Measurements from ENCODE around the gene AK8. TPM values are rescaled to one million over a fixed set of nuclear protein-coding genes. Genes with fewer than 3 reads are reported as not detected.
"Not testable (repeated sequence)": the region's sequence is repeated elsewhere in the genome, so short reads cannot be mapped to it uniquely, and the experiment has no call there.

The AK8 gene
- total and polyA plus RNA-seq, 11 donors = 0.61 to 1.4 TPM; not detected in 9

- DNase-seq = no peak
- TF ChIP-seq, protein P1, sequence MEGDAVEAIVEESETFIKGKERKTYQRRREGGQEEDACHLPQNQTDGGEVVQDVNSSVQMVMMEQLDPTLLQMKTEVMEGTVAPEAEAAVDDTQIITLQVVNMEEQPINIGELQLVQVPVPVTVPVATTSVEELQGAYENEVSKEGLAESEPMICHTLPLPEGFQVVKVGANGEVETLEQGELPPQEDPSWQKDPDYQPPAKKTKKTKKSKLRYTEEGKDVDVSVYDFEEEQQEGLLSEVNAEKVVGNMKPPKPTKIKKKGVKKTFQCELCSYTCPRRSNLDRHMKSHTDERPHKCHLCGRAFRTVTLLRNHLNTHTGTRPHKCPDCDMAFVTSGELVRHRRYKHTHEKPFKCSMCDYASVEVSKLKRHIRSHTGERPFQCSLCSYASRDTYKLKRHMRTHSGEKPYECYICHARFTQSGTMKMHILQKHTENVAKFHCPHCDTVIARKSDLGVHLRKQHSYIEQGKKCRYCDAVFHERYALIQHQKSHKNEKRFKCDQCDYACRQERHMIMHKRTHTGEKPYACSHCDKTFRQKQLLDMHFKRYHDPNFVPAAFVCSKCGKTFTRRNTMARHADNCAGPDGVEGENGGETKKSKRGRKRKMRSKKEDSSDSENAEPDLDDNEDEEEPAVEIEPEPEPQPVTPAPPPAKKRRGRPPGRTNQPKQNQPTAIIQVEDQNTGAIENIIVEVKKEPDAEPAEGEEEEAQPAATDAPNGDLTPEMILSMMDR (IDR thresholded peaks at IDR 0.05) = no peak
- no peak for TF ChIP-seq POLR2A (IDR thresholded peaks at IDR 0.05)
- Histone ChIP-seq H3K4me3 (no peak overlapping the region), H3K4me1 (no peaks in the 10 kb centered on the region), H3K9me3 (no peaks in the 10 kb centered on the region), H3K27me3 (peaks cover 0 to 5% (median 0%) of the 10 kb centered on the region in 9 donors), H3K27ac (no peak overlapping the region), H3K36me3 (no peaks in the 10 kb centered on the region)
- 52 to 67% (median 61%) methylated on average over 8 of the region's 8 CpGs for WGBS, 4 donors
- intact Hi-C loops (cut with DNase I) = no loop called here
- no peak for ATAC-seq
These were observed 151.4 kb downstream of the AK8 start for GRCh38 chr9:132726576-132727130.

- TF ChIP-seq POLR2A (IDR thresholded peaks at IDR 0.05) = no peak
- TF ChIP-seq, protein P1 (IDR thresholded peaks at IDR 0.05) = no peak
- 92 to 95% (median 94%) methylated on average over 13 of the region's 13 CpGs for WGBS, 4 donors
- H3K4me1 ChIP-seq = no peaks in the 10 kb centered on the region
- no peak overlapping the region for H3K4me3 ChIP-seq
- no peak overlapping the region for H3K27ac ChIP-seq
- peaks cover 0 to 5% (median 0%) of the 10 kb centered on the region in 9 donors for H3K27me3 ChIP-seq
- no peaks in the 10 kb centered on the region for H3K36me3 ChIP-seq
- no peak for ATAC-seq
- no peaks in the 10 kb centered on the region for H3K9me3 ChIP-seq
- DNase-seq = no peak
- intact Hi-C loops (cut with DNase I) = no loop called here
These were observed 152.8 kb downstream of the AK8 start for GRCh38 chr9:132725306-132725705.

DNA sequence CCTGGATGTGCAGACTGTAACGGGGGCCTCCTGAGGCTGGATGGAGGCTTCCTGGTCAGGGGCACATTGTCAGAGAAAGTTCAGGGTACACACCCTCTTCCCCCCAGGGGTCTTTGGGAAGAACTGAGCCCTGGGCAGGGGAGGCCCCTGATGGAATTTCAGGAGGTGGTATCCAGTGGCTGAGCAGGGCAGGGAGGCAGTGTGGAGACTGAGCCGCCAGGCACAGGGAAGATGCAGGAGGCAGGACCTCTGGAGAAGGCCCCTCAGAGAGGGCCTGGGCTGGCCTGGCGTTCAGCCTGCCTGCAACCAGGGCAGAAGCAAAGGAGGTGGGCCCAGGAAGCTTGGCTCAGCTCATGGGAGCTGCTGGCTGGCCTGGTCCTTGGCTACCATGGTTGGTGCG is 154.3 kb downstream of the AK8 start:
- H3K9me3 ChIP-seq = no peaks in the 10 kb centered on the region
- no peaks in the 10 kb centered on the region for H3K36me3 ChIP-seq
- DNase-seq (no peak), ATAC-seq (no peak)
- no peak overlapping the region for H3K27ac ChIP-seq
- H3K27me3 ChIP-seq = peaks cover 0 to 5% (median 0%) of the 10 kb centered on the region in 9 donors
- 85 to 100% (median 90%) methylated on average over 3 to 4 of the region's 4 CpGs for WGBS, 4 donors
- H3K4me3 ChIP-seq = no peak overlapping the region
- TF ChIP-seq POLR2A (IDR thresholded peaks at IDR 0.05) = no peak
- intact Hi-C loops (cut with DNase I) = no loop called here
- H3K4me1 ChIP-seq = no peaks in the 10 kb centered on the region

DNA sequence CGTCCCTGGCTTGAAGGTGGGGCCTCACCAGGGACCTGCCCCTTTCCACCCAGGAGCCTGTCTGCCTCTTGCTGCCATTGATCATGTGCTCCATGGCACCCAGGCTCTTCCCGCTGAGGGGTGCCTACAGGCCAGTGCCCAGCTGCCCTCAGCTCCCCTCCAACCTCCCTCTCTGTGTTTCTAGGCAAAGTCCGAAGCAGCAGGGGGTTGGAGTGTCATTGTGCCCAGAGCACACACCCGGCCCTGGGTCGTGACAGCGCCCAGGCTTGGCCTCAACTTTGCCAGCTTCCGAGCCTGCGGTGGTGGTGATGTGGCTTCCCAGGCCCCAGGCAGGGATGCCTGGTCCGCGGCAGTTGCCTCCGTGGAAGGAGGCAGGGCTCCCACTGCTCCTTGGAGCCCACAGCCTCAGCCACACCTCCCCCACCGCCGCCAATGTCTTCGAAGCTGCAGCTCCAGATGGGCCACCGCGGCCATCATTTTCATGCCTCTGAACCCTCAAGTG is 155.5 kb downstream of the AK8 start:
- no peak for TF ChIP-seq POLR2A (IDR thresholded peaks at IDR 0.05)
- TF ChIP-seq, protein P1 (IDR thresholded peaks at IDR 0.05) = no peak
- ATAC-seq (no peak), DNase-seq (no peak)
- H3K4me1 ChIP-seq = no peaks in the 10 kb centered on the region
- no peaks in the 10 kb centered on the region for H3K36me3 ChIP-seq
- no peaks in the 10 kb centered on the region for H3K9me3 ChIP-seq
- intact Hi-C loops (cut with DNase I) = no loop called here
- H3K27ac ChIP-seq = no peak overlapping the region
- 85 to 89% (median 88%) methylated on average over 14 to 16 of the region's 16 CpGs for WGBS, 4 donors
- peaks cover 0 to 6% (median 0%) of the 10 kb centered on the region in 9 donors for H3K27me3 ChIP-seq
- no peak overlapping the region for H3K4me3 ChIP-seq

DNA sequence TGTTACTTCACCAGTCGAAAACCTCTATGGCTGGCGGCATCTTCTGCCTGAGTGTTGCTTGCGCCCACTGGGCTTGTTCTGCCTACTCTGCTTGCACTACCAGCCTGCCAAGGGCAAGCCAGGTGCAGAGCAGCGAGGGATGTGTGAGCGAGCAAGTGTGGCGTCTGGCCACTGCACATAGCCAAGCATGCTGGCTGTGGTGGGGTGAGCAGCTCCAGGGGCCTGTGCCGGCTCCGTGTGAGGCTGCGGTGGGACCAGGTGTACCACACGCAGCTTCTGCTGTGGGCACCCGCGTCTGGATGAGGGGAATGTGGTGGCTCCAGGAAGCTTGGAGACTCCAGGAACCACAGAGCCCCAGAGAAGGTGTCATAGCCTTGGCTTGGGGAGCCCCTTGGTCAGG is 156.4 kb downstream of the AK8 start:
- no peak for DNase-seq
- WGBS, 4 donors = 74 to 91% (median 89%) methylated on average over 12 of the region's 12 CpGs
- peaks cover 0 to 12% (median 0%) of the 10 kb centered on the region in 9 donors for H3K27me3 ChIP-seq

DNA sequence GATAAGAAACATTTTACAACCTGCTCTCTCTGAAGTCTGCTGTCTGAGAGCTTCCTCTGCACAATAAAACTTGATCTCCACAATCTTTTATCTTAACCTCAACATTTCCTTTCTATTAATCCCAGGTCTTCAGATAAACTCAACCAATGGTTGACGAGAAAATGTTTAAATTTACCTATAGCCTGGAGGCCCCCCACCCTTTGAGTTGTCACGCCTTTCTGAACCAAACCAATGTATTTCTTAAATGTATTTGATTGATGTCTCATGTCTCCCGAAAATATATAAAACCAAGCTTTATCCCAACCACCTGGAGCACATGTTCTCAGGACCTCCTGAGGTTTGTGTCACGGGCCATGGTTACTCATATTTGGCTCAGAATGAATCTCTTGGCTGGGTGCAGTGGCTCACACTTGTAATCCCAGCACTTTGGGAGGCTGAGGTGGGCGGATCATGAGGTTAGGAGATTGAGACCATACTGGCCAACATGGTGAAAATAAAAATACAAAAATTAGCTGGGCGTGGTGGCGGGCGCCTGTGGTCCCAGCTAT is 159.6 kb downstream of the AK8 start:
- intact Hi-C loops (cut with DNase I); H3K9me3 ChIP-seq; H3K4me3 ChIP-seq; H3K27ac ChIP-seq; H3K36me3 ChIP-seq; H3K27me3 ChIP-seq; ATAC-seq; H3K4me1 ChIP-seq; DNase-seq: not testable (repeated sequence)
- WGBS, 4 donors = 78 to 81% (median 80%) methylated on average over 8 of the region's 8 CpGs

More for the DNA sequence above, 156.4 kb downstream of the AK8 start:
- Histone ChIP-seq H3K9me3 (no peaks in the 10 kb centered on the region), H3K27ac (no peak overlapping the region), H3K4me1 (no peaks in the 10 kb centered on the region), H3K4me3 (no peak overlapping the region), H3K36me3 (no peaks in the 10 kb centered on the region)
- intact Hi-C loops (cut with DNase I) = no loop called here
- ATAC-seq = no peak
- TF ChIP-seq POLR2A (IDR thresholded peaks at IDR 0.05) = no peak
- TF ChIP-seq, protein P1 (IDR thresholded peaks at IDR 0.05) = no peak
